GM15510 (cell line): ENCODE results near the gene CDON.

ENCODE experiments used
- POLR2A ChIP-seq: IDR thresholded peaks from 3 replicates; pipeline ENCODE4 v1.6.1; 2011; ENCODE audit warnings: borderline replicate concordance; ENCODE audit not compliant: insufficient read length; ENCODE audit errors: extremely low read depth

Gene CDON

GRCh38 chr11:125987066-125987641, 75.5 kb downstream of the CDON start:
- no peak for TF ChIP-seq POLR2A

- TF ChIP-seq POLR2A, result no peak
Observed at GRCh38 chr11:125982348-125982730, 80.3 kb downstream of the CDON start.

GRCh38 chr11:125980436-125980835, 82.2 kb downstream of the CDON start:
- TF ChIP-seq POLR2A, result no peak

GRCh38 chr11:125979511-125979910, 83.2 kb downstream of the CDON start:
- no peak for TF ChIP-seq POLR2A

GRCh38 chr11:125978778-125979407, 83.8 kb downstream of the CDON start:
- TF ChIP-seq POLR2A, result no peak

GRCh38 chr11:125978181-125978716, 84.4 kb downstream of the CDON start:
- TF ChIP-seq POLR2A, result no peak

GRCh38 chr11:125977333-125977732, 85.3 kb downstream of the CDON start:
- no peak for TF ChIP-seq POLR2A

GRCh38 chr11:125976156-125976555, 86.5 kb downstream of the CDON start:
- TF ChIP-seq POLR2A, result no peak

- TF ChIP-seq POLR2A, result no peak
Observed at GRCh38 chr11:125975634-125976033, 87.0 kb downstream of the CDON start.

GRCh38 chr11:125974284-125974683, 88.4 kb downstream of the CDON start:
- TF ChIP-seq POLR2A, result no peak

- no peak for TF ChIP-seq POLR2A
Observed at GRCh38 chr11:125971618-125972017, 91.0 kb downstream of the CDON start.

- TF ChIP-seq POLR2A, result no peak
Observed at GRCh38 chr11:125968354-125968753, 94.3 kb downstream of the CDON start.

GRCh38 chr11:125967515-125967914, 95.2 kb downstream of the CDON start:
- TF ChIP-seq POLR2A, result no peak

- no peak for TF ChIP-seq POLR2A
Observed at GRCh38 chr11:125960771-125961170, 101.9 kb downstream of the CDON start.

- no peak for TF ChIP-seq POLR2A
Observed at GRCh38 chr11:125959931-125960330, 102.7 kb downstream of the CDON start.

GRCh38 chr11:125959511-125959910, 103.2 kb downstream of the CDON start:
- TF ChIP-seq POLR2A, result no peak
